ENCODE data around the gene SLC8A1.

The SLC8A1 gene

DNA sequence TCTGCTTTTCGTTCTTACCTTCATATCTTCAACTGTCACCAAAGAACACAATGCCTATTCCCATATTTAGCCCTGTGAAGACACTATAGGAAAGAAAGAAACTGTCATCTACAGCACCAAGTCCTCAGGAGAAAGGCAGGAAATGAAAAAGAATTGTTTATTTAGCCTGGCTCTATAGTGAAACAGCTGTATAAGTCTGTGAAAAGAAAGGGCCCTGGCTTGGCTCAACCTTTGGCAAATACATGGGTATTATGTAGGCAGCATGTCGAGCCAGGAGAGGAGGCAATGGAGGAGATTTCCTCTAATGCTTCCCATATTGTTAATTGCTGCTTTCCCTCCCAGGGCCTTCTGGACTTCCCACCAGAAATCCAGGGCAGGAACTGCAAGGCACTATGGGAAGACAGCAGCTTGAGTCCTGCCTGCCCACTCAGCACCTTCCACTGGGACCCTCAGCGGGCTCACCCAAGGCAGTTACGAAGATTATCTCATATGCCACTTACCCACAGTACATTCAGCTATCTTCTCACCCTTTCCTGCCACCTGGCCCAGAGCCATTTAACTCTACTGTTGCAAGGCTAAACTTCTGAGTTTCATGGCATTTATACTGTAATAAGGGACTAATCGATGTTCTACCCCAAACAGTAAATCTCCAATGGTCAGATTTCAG is 30.1 kb downstream of the SLC8A1 start:
- no peak for DNase-seq (ENCODE audit: low spot score)

DNA sequence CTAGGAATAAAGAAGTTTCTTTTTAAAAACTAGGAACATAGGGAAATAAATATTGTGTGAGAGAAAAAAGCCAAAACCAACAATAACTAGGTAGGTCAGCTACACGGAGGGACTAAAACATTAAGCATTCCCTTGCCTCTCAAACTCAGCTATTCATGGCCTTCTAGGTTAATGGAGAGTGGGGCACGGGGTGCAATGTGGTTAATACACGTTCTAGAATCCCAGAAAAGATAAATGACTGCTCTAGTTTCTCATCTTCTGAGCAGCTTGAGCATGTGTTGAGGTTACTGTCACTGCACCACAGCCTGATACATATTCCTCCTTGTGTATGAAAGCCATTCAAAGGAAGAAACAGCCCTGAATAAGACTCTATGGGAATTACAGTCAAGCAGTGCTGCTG is 31.4 kb downstream of the SLC8A1 start:
- DNase-seq (ENCODE audit: low spot score), result no peak

DNA sequence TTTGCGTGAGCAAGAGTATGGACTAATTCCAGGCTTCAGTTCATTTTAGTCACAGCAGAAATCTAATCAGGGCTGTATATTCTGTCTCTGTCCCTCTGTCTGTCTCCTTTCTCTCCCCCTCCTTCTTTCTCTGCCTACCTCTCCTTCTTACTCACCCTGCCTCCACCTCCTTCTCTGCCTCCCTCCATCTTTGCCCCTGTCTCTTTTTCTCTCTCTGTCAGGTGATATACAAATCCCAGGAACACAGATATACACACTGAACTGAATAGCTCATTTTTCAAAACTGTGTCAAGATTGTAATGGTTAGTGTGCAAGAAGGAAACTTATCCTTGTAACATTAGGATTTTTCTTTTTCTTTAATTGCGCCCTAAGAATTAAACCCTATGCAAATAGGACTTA is 32.5 kb downstream of the SLC8A1 start:
- DNase-seq (ENCODE audit: low spot score), result no peak

DNA sequence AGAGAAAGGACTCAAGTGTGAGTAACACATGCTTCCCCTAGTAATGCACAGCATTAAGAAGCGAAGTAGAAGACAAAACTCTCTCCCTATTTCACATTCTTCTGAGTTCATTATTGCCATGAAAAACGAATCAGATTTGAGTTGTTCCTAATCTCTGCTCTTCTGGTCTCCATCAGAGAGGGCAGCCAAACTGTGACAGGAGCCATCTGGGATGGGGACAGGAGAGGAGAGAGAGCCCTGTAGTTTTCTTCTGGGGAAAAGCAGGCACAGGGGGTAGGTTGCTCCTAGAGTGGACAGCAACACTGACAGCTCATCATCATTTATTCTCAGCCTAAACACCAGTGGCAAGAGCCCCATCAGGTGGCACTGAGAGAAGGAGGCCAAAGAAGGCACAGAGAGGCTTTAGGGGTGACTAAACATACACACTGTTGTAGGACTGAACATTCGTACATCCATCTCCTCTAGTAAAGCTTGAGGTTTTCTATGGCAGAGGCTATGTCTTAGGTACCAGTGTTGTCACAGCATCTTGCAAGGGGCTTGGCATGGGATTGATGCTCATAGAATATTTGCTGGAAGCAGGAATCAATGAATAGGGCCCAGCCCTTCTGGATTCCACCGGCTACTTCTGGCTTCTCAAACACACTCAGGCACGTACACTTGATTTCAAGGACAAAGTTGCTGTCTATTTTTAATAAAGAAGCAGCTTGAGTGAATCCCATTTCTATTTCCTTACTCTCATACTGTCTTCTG is 33.1 kb downstream of the SLC8A1 start:
- DNase-seq (ENCODE audit: low spot score), result no peak

DNA sequence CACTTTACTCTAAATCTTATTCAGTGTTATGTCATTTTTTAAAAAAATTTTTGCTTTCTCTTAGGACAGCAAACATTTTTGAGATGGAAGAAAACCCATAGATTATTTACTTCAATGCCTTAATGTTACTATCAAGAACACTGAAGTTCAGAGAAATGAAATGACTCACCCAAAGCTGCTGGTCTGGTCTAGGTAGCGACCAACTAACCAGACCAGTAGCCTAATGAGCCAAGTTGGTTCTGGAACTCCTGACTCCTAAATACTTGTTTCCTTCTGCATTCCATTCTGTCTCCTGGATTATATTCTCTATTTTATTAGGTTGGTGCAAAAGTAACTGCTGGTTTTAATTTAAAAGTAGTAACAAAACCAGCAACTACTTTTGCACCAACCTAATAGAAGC is 35.4 kb downstream of the SLC8A1 start:
- DNase-seq (ENCODE audit: low spot score), result no peak

DNA sequence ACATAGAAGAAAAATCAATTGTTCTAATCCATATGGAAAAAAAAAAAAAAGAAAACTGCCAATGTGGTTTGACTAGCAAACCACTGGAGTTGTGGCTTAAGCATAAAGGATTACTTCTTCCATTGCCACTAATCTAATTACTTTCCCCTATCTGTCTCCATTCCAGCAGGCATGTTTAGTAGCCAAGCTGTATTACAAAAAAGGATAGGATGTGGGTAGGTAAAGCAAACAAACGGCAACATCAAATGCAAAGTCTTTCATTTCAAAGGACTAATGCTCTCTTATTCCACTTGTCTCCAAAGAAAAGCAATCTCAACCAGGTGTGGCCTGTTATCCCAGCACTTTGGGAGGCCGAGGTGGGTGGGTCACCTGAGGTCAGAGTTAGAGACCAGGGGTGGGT is 36.5 kb downstream of the SLC8A1 start:
- no peak for DNase-seq (ENCODE audit: low spot score)

DNA sequence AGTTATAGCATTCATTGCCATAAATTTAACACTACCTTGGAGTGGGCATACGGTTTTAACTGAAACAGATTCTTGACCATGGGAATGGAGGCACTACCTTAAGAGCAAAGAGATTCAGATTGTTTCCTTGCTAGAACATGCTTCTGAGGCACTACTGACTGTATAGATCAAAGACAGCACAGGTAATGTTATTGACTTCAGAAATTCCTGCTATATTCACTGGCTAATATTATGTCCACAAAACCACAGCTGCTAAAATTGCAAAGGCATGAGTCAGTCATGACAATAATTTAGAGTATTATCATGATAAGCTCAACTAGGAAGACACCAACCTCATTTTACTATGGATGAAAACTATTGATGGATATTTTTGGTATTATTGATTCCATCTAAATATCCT is 39.4 kb downstream of the SLC8A1 start:
- DNase-seq (ENCODE audit: low spot score), result no peak

DNA sequence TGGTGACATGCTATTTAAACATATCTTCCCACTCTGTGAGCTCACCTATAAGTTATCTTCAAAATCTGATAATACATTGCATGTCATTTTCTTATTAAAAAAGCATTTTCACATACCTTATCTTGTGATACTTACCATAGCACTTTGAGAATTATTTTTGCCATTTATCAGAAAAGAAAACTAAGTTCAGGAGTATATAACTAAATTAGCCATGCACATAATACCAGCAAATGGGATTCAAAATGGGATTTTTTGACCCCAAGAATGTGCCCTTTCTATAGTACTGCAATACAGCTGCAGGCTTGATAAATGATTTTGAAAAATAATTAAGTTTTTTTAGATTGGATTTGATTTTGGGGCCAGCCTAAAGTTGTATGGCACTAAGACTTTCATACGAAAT is 41.2 kb downstream of the SLC8A1 start:
- no peak for DNase-seq (ENCODE audit: low spot score)

DNA sequence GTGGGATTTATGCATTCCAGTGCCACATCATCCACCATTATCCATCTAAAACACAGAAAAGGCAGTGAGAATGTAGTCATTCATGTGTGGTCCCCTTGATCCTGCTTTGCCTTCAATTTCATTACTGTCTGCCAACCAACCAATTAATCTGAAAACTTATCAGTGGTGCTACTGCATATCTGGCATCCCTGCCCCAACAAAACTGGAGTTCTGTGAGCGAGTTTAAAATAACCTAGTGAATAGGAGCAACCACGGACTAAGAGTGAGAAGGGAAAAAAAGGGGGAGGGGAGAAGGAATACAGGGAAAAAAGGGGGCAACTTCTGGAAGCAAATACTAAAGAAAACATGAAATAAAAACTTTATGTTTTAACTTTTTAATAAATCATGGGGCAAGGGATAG is 42.2 kb downstream of the SLC8A1 start:
- no peak for DNase-seq (ENCODE audit: low spot score)

DNA sequence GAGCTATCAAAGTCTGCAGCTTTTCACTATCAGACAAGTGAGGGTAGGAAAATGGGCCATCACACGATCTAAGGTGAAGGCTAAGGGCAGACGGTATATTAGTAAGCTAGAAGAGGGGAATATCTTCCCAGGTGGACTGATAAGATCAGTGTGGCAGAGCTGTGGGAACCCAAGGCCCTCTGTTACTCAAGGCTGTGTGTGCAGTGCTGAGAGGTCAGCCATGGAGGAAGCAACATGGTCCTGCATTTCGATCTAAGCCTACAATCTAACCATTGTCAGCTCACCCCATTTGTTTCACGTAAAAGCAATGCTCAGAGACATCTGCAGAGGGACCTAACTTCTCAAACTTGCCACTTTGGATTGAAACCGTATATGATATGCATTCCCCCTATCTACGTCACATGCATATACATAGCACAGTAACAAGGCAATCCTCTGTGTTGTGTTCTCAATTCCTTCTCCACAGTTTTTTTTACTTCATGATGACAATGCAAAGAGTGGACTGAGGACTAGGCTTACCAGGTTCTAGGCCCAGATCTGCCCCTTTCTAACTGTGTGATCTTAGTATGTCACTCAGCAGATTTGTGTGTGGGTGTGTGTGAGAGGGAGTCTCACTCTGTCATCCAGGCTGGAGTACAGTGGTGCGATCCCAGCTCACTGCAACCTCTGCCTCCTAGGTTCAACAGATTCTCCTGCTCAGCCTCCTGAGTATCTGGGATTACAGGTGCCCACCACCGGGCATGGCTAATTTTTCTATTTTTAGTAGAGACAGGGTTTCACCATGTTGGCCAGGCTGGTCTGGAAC is 45.2 kb downstream of the SLC8A1 start:
- no peak for DNase-seq (ENCODE audit: low spot score)

DNA sequence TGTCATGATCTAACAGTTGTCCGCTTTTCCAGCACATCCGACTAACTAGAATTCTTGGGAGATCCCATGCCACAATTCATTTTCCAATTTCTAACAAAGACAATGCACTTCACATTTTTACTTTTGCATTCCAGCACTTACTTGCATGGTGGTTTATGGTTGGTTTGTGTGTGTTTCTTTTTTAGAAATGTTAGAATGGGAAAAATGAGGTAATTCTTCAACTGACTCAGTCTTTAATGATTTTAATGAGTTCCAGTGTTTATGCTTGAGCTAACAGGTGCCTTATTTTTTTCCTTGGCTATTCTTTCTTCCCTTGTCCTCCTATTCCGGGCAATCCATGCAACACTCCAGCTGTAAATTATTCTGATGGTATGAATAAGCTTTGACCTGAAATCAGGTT is 46.4 kb downstream of the SLC8A1 start:
- no peak for DNase-seq (ENCODE audit: low spot score)

DNA sequence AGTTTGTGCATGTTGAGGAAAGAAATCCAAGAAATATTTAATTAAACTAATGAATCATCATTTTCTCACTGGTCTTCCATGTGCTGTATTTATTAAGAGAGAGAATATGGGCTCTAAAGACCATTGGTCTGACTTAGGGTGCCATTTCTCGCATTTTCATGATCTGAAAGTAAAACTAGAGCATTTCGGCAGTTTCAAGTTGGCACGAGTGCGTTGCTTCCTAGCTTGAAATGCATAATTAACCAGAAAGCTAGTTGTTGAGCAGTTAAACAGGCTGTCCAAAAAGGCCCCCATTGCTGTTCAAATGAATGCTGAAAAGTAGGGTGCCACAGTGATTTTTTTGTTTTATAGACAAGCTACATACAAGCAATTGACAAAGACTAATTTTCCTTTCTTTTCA is 47.4 kb downstream of the SLC8A1 start:
- no peak for DNase-seq (ENCODE audit: low spot score)

DNA sequence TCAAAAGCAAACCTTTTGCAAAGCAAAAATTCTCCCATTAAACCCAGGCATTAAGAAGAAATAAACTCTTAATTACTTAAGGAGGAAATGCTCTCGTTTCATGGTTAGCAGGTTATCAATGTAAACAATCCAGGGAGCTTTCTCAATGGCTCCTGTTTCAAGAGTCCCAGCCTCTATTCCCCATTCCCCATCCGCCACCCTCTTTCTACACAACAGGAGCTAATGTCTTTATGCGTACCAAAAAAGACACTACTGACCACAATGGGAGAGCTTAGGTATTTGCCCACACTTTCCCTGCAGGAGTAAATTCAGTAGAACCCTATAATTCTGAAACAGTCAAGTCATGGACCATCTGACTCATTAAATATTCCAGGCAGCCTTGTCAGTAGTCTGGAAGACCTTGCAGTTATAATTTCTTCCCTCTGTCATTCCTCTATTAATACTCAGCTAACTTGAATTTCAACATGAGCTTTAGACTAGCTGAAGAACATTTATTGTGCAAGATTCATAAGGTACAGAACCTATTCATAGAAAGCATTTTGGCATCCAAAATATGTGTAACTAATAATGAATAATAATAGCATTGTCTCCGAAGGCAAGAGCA is 48.6 kb downstream of the SLC8A1 start:
- no peak for DNase-seq (ENCODE audit: low spot score)

DNA sequence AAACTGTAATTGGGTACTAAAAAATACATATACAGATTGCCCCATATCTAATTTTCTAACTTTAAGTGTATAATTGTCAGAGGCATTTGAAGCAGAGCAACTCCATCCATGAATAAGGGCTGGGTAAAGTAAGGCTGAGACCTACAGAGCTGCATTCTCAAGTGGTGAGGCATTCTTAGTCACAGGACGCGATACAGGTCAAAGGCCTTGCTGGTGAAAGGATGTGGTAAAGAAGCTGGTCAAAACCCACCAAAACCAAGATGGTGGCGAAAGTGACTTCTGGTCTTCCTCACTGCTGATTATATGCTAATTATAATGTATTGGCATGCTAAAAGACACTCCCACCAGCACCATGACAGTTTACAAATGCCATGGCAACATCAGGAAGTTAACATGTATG is 50.0 kb downstream of the SLC8A1 start:
- DNase-seq (ENCODE audit: low spot score), result no peak

DNA sequence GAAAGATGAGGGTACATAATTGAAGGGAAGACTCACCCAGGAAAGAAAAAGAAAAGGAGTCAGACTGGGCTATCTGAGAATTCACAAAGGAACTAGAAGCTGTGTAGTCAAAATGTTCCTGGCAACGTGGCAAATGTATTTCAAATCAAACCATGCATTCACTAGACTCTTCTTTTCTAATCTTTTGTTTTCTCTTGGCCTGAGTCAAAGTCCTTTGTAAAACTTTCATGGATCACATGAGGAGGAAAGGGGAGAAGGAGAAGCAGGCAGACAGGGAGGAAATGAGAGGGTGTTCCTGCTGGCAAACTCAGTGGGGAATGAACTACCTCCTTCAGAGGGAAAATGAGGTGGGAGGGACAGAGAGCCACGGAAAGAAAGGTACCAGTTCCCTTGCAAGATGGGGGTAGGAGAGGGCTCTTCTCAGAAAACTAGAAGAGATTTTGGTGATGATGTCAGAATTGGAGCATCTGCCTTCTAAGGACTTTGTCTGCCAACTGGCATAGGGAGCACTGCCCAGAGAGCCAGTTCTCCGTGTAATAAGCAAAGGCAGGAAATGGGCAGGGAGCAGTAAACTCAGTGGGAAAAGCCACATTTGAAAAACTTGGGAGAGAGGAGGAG is 51.4 kb downstream of the SLC8A1 start:
- no peak for DNase-seq (ENCODE audit: low spot score)

DNA sequence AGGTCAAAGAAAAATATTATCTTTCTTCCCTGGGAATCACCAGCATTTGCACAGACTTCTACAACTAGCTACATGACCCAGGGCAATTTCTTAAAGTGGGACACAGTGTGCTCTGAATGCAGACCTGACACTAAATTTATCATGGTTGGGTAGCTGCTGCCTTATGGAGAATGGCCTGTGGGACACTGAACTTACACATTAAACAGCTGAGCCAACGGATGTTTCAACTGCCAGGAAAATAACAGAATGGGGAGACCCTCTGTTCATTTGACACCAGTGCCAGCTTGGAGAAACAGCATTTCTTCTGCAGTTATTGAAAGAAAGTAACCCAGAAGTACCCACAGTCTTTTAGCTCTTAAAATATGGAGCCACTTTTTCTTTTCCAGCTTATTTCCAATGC is 54.1 kb downstream of the SLC8A1 start:
- DNase-seq (ENCODE audit: low spot score), result no peak

DNA sequence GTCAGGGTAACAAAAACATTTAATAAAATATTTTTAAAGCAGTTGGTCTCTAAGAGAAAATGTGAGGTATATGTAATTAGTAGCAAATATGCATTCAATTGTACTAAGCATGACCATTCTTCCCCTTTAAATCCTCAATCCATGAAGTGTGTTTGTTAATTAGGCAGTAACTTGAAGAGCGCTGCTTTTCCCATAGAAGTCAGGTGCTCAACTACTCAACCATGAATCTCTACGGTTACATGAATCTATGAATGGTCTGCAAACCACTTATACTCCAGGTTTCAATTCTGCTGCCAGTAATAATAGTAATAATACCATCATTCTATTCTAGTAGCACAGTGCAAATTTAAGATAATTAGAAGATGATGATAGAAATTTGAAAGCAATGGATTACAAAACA is 55.8 kb downstream of the SLC8A1 start:
- no peak for DNase-seq (ENCODE audit: low spot score)

DNA sequence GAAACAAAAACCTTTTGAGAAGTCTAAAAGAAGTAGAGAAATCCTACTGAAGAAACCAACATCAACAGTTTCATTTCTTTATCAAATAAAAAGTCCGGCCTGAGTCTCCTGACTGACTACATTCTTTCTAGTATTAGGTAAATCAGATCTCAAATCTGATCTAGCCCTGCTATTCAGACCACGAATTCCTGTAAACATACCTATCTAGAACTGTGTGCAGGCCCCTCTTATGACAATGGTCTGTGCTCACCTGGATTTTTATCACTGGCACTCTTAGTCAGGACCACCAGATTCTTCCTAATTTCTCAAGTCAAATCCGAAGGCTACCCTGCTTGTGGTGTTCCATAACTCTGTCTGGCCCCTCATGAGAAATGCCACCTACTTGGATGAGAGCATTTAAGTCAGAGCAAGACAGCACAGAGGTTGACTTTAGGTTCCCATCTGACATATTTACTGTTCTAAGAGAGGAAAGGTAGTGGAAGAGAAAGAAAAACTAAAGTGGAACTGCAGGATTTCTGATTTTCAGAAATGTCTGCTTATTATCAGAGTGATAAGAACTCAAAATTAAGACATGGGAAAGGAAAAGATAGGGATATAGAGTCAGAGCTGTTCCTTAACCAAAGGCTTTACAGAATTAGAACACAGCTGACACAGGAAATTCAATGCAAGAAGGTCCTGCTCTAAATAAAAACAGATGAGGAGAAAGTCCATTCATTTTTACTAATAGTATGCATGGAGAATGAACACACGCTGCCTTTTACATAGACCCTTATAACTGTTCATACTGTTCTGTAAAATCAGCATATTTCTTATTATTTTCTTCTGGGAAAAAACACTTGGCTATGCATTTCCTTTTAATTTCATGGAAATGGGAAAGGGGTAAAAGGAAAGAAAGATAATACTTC is 56.5 kb downstream of the SLC8A1 start:
- DNase-seq (ENCODE audit: low spot score), result no peak

DNA sequence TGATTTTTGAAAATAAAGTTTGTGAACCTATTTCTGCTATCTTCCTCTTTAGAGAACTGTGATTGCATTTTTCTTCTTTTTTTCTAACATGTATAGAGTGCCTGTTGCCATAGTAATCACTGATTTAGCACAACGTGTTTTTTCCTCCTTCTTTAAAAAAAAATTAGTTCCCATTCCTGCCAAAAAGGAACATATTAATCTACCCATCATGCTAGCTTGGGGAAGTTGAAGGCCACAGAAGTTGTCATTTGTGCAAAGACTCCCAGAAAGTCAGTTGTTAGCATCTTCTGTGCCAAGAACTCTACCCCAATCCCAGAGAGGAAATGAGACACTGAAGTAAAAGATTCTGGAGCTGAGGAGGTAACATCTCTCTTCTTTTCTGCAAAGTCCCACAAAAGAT is 57.3 kb downstream of the SLC8A1 start:
- DNase-seq (ENCODE audit: low spot score), result no peak

DNA sequence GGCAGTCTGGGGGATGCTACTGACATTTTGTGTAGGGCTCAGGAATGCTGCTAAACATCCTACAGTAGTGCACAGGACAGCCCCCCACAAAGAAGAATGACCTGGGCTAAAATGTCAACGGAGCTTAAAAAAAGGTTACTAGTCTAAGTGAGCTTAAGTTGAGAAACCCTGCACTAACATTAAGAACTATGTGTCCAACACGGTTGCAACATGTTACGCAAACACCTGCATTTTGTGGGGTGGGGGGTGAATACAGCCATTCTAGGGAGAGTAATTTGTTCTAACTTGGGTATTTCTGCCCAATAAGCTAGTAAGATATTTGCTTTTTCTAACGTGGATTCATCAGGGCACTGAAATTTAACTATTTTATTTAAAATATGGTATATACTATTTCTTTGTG is 57.9 kb downstream of the SLC8A1 start:
- DNase-seq (ENCODE audit: low spot score), result no peak

DNA sequence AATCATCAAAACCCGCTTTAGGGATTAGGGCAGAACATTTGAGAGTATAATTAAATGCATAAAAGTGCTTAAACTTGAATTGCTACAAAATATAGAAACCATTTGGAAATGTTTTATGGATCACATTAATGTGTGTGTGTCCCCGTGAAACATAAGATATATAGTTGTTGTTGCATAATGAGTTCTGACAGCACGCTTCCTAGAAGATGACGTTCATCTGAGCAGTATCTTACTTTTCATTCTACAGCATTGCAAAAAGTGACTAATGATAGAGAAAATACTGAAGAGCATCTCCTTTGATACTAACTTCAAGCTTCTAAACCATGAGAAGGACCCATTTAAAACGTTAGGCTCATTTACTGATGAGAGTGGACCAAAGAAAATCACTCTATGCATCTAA is 63.7 kb downstream of the SLC8A1 start:
- no peak for DNase-seq (ENCODE audit: low spot score)

All from CD4-positive, alpha-beta T cell treated with Interleukin-6 at 100 ng/mL for 8 hours (primary cell).